NT2/D1 (cell line): ENCODE measurements around the gene PTCD1.

Source experiments
- SUZ12 ChIP-seq: IDR thresholded peaks from 2 replicates; pipeline ENCODE4 v1.6.1; 2011; ENCODE audit not compliant: insufficient read length, insufficient read depth; ENCODE audit errors: extremely low read depth
- YY1 ChIP-seq: IDR thresholded peaks from 2 replicates; pipeline ENCODE4 v1.6.1; 2011; ENCODE audit not compliant: insufficient read length, insufficient read depth
- ZNF274 ChIP-seq: IDR thresholded peaks from 2 replicates; pipeline ENCODE4 v1.6.1; 2011; ENCODE audit warnings: mild to moderate bottlenecking, low read depth, low read length

- no peak for TF ChIP-seq YY1
- no peak for TF ChIP-seq ZNF274
- no peak for TF ChIP-seq SUZ12
Measured at GRCh38 chr7:99452541-99452940, 13.9 kb upstream of the PTCD1 start.
